CD4-positive, alpha-beta T cell treated with Interleukin-17A for 4 hours (primary cell): ENCODE data around the gene HFM1.
"Not testable (repeated sequence)": the region's sequence is repeated elsewhere in the genome, so short reads cannot be mapped to it uniquely, and the experiment has no call there.

Experiments used
- DNase-seq: peaks from one replicate; pipeline ENCODE4 v3.0.0-alpha.2; 2020; ENCODE audit warnings: mixed read lengths

HFM1 gene, protein sequence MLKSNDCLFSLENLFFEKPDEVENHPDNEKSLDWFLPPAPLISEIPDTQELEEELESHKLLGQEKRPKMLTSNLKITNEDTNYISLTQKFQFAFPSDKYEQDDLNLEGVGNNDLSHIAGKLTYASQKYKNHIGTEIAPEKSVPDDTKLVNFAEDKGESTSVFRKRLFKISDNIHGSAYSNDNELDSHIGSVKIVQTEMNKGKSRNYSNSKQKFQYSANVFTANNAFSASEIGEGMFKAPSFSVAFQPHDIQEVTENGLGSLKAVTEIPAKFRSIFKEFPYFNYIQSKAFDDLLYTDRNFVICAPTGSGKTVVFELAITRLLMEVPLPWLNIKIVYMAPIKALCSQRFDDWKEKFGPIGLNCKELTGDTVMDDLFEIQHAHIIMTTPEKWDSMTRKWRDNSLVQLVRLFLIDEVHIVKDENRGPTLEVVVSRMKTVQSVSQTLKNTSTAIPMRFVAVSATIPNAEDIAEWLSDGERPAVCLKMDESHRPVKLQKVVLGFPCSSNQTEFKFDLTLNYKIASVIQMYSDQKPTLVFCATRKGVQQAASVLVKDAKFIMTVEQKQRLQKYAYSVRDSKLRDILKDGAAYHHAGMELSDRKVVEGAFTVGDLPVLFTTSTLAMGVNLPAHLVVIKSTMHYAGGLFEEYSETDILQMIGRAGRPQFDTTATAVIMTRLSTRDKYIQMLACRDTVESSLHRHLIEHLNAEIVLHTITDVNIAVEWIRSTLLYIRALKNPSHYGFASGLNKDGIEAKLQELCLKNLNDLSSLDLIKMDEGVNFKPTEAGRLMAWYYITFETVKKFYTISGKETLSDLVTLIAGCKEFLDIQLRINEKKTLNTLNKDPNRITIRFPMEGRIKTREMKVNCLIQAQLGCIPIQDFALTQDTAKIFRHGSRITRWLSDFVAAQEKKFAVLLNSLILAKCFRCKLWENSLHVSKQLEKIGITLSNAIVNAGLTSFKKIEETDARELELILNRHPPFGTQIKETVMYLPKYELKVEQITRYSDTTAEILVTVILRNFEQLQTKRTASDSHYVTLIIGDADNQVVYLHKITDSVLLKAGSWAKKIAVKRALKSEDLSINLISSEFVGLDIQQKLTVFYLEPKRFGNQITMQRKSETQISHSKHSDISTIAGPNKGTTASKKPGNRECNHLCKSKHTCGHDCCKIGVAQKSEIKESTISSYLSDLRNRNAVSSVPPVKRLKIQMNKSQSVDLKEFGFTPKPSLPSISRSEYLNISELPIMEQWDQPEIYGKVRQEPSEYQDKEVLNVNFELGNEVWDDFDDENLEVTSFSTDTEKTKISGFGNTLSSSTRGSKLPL (N-terminal part only)

DNA sequence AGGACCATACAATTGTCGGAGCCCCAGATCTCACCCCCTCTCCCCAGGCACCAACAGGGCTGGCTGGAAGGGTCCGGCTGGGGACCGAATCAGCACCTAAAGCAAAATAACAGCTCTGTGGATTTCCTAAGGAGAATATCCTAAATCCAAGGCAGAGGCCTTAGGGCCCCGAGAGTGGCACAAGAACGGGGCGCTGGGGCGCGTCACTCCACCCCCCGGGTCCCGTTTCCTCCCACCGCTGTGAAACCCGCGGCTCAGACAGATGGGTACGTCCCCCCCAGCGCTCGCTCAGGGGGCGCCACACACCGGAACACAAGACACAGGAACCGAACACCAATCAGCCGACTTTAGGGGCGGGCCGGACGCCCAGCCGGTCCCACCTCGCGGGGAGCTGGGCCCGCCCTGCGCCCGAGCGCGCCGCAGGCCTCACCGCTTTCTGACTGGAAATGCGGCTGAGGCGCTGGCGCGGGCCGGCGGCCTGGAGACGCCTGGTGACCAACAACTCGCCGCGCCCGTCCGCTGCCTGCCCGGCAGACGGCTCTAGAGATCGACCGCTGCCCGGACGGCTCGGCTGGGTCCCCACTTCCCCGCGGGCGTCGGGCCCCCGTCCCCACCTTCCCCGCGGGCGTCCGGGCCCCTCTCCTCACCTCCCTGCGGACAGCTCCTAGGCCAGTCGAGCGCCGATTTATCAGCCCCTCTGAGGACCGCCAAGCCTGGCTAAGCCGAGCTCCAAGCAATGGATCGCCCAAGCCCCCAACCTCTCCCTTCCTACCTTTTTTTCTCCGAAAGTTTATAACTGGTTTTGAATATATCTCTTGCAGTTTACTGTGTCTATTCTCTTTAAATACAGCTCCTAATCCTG, at the start of gene HFM1:
Gene HFM1, minus strand, starts transcription at position 687 of the 862 bp plus-strand sequence. CDS start 3,755 bp downstream, outside the sequence.
- peak; percentile 39 for DNase-seq

DNA sequence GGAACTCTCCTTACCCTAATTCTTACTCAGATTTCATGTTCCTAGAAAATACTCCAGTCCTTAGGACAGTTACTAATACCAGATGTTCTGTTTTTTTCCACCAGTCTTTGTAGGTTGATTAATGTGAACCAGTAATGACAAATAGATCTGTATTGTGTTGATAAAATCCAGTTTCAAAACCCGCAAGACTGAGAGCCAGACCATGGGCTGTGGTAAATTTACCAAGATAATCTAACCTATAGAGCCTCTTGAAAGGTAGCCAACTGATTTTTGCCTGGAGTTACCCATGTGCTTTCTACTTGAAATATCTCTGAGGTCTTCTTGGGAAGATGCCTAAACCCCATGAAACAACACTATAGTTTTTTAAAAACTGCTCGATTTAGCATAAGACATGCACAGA, 49.5 kb upstream of the HFM1 start:
- DNase-seq, result no peak

DNA sequence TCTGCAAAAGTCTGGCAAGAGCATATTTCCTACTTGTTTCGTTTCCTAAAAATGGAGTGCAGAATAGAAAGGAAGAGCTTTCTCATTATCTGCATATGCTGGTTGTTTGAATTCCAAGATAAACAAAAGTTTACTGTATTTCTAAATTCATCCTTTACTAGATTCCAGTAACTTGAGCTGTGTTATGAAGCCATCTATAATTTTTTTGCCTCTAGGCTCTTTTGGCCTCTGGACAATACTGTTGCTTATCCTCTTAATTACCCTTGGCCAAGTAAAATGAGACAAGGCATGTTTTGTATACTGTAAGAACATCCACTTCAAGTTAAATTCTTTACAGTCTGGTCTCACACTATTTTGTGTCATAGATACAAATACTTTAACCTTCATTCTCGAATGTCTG, 45.6 kb upstream of the HFM1 start:
- DNase-seq, result no peak

DNA sequence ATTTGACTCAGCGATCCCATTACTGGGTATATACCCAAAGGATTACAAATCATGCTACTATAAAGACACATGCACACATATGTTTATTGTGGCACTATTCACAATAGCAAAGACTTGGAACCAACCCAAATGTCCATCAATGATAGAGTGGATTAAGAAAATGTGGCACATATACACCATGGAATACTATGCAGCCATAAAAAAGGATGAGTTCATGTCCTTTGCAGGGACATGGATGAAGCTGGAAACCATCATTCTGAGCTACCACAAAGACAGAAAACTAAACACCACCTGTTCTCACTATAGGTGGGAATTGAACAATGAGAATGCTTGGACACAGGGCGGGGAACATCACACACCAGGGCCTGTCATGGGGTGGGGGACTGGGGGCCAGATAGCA, 43.1 kb upstream of the HFM1 start:
- not testable (repeated sequence) for DNase-seq

DNA sequence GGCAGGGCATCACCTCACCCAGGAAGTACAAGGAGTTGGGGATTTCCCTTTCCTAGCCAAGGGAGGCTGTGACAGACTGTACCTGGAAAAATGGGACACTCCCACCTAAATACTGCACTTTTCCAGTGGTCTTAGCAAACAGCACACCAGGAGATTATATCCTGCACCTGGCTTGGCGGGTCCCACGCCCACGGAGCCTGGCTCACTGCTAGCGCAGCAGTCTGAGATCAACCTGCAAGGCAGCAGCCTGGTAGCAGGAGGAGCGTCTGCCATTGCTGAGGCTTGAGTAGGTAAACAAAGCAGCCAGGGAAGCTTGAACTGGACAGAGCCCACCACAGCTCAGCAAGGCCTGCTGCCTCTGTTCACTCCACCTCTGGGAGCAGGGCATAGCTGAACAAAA, 37.3 kb upstream of the HFM1 start:
- DNase-seq, result not testable (repeated sequence)

DNA sequence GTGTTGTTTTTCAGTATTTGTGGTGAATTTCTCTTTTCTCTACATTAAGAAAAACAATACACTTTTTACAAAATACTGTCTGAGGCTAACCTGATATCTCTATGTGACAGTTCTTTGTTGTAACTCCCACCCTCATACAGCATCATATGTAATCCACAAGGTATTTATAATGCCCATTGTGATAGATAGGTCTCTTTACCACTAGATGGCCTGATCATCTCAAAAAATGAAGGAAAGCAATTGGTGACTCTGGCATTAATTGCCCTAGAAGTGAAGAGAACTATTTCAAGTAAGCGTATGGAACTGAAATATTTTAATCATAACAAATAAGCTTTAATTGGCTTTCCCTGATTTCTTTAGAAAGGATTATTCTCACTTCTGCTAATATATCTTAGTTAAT, 36.2 kb upstream of the HFM1 start:
- no peak for DNase-seq

DNA sequence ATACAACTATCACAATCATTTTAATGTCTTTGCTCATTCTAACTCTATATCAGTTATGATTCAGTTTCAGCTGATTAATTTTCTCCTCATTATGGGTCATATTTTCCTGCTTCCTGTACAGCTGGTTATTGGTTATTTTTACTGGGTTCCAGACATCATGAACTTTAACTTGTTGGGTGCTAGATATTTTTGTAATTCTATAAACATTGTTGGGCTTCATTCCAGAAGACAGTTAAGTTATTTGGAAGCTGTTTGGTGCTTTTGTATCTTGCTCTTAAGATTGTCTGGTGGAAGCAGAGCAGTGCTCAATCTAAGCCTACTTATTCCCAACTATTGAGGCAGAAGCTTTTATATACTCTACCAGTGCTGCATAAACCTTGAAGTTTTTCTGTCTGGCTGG, 34.4 kb upstream of the HFM1 start:
- DNase-seq, result no peak

DNA sequence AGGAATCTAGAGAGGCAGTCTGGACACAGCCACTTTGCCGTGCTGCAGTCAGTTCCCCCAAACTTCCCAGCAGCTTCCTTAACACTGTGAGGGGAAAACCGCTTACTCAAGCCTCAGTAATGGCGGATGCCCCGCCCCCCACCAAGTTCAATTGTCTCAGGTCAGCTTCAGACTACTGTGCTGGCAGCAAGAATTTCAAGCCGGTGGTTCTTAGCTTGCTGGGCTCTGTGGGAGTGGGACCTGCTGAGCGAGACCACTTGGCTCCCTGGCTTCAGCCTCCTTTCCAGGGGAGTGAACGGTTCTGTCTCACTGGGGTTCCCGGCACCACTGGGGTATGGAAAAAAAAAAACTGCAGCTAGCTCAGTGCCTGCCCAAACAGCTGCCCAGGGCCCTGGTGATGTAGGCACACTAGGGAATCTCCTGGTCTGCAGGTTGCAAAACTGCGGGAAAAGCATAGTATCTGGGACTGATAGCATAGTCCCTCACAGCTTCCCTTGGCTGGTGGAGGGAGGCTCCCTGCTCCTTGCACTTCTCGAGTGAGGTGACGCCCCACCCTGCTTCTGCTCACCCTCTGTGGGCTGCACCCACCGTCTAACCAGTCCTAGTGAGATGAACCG, 23.7 kb upstream of the HFM1 start:
- no peak for DNase-seq

DNA sequence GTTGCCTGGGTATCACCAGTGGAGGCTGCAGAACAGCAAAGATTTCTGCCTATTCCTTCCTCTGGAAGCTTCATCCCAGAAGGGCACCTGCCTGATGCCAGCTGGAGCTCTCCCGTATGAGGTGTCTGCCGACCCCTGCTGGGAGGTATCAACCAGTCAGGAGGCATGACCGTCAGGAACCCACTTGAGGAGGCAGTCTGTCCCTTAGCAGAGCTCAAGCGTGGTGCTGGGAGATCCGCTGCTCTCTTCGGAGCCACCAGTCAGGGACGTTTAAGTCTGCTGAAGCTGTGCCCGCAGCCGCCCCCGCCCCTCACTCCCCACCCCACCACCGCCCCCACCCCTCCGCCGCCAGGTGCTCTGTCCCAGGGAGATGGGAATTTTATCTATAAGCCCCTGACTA, 23.1 kb upstream of the HFM1 start:
- DNase-seq, result no peak

DNA sequence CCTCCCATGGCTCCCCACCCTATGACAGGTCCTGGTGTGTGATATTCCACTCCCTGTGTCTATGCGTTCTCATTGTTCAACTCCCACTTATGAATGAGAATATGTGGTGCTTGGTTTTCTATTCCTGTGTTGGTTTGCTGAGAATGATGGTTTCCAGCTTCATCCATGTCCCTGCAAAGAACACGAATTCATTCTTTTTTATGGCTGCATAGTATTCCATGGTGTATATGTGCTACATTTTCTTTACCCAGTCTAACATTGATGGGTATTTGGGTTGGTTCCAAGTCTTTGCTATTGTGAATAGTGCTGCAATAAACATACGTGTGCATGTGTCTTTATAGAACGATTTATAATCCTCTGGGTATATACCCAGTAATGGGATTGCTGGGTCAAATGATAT, 17.9 kb upstream of the HFM1 start:
- DNase-seq, result not testable (repeated sequence)

DNA sequence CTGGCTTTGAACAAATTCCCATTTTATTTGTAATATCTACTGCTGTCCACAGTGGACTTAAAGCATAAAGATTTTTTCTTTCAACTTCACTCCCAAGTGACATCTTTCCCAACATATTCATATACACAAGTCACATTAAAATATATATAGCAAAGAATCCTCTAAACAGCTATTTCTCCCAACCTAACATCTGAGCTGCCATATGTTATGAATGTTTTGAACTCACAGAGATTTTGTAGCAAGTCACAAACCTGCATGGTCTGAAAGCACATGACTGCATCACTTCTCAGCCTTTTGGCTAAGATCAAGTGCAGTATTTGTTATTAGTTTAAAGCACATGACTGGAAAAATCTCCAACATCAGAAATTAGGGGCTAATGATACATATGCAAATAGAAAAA, 7.7 kb upstream of the HFM1 start:
- no peak for DNase-seq

DNA sequence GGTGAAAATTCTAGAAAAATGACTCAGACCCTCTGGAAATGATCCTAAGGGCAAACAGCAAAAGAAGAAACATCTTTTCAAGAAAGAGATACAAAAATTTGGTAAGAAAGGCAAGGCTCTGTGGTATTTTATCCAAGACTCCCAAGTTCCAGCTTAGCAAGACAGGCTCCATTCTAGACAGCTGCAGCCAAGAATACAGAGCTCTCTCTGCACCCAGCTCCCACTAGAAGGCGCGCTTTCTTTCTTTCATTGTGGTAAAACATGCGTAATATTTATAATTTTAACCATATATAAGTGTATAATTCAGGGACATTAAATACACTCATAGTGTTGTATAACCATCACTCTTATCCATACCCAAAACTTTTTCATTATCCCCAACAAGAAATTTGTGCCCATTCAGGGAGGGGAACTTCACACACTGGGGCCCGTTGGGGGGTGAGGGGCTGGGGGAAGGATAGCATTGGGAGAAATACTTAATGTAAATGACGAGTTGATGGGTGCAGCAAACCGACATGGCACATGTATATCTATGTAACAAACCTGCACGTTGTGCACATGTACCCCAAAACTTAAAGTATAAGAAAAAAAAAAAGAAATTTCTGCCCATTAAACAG, 2.2 kb upstream of the HFM1 start:
- no peak for DNase-seq

DNA sequence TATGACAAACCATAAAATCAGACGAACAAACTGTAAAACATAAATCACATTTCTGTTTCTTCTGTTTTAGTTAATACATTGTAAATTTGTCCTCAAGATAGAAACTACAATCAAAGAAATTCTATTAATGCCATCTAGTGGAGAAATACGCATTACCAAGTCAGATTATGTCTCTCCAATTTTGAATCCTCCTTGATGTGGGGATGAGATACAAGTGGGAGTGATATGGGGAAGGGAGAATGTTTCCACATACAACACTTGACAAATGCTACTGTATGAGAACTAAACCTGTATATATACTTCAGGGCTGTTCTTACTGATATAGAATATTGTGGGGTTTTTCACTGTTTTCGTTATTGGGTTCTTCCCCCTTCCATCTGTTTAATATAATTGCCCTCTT, 2.6 kb downstream of the HFM1 start:
- DNase-seq, result no peak

DNA sequence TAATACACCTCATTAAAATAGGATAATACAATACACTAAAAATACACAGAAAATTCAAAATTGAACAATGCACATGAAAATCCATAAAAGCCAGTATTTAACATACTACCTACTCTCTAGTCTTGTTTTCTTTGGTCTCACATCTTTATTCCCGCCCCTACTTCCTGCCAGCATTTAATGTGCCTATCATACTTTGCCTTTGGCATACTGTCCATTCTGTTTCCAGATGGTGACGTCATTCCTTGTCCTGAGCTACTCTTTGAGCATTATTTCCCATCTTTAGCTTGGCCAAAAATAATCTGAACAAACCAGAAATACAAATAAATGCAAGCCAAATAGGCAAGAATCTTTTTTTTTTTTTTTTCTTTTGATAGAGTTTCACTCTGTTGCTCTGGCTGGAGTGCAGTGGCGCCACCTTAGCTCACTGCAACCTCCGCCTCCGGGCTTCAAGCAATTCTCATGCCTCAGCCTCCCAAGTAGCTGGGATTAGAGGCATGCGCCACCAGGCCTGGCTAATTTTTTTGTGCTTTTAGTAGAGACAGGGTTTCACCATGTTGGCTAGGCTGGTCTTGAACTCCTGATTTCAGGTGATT, 4.4 kb downstream of the HFM1 start:
- DNase-seq, result no peak

DNA sequence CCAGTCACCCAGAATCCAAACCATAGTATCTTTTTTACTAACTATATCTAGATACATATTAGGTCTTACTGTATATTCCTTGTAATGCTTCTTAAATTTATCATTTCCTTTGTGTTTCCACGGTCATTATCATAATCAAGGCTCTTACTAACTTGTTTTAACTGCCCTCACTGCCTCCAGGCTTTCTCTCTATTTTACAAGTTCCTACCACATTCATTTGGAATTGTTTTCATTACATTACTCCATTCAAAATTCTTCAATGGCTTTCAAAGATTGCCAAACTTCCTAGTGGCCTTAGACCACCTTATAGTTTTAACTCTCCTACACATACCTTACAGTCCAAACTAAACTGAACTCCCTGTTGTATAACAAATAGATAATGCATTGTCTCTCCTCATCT, 6.3 kb downstream of the HFM1 start:
- no peak for DNase-seq

DNA sequence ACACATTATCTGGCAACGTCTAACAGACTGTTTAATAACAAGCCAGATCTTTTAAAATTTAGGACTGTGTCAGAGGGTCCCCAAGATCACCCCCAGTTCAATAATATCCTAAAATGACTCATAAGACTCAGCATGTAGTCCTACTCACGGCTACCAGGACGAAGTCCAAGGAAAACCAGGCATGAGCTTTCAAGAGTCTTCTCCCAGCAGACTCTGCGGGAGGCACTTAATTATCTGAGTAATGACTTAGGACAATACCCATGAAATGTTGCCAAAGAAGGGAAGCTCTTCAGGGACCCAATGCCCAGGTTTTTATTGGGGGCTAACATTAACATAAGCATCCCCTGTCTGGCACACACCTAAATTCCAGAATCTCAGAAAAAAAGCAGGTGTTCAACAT, 7.0 kb downstream of the HFM1 start:
- no peak for DNase-seq

DNA sequence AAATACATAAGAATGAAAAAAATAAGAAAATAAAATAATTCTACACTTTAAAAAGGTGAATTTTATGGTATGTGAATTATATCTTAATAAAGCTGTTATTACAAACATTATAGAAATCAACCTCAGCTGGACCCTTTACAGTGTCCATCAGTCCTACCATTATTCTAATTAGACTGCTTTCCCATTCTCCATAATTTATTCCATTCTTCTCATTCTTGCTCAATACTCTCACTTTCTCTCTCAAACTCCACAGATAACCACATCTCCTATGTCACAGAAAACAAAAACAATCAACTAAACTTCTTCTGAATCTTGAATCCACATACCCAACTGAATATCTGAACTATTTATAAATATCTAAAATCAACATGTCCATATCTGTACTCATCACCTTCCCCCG, 11.6 kb downstream of the HFM1 start:
- no peak for DNase-seq

DNA sequence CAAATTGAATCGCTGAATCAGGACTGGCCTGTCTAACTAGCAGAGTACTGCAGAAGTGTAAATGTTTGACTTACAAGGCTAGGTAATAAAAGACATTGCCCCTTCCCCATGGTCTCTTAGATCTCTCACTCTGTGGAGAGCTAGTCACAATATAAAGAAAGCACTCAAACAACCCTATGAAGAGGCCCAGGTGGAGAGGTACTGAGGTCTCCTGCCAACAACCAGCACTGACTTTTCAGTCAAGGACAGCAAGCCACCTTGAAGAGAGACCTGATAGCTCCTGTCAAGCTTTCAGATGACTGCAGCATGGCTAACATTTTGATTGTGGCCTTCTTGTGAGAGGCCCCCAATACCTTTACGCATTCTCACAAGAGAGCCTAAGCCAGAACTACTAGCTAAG, 18.5 kb downstream of the HFM1 start:
- DNase-seq, result no peak

DNA sequence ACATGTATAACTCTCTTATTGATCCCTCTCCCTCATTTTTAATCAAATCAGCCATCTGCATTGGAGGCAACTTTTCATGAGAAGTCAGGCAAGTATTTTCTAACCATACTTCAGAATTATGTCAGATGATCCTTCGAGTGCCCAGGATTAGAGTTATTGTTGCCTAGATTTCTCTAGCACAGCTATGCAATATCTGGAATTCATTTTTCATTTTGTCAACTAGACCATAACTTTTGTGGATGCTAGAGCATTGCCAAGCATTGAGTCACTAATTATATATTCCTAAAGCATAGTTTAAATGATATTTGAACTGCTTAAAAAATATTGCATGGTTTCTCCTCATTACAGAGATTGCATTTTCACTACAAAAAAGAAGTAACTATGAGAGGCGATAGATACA, 21.2 kb downstream of the HFM1 start:
- no peak for DNase-seq

DNA sequence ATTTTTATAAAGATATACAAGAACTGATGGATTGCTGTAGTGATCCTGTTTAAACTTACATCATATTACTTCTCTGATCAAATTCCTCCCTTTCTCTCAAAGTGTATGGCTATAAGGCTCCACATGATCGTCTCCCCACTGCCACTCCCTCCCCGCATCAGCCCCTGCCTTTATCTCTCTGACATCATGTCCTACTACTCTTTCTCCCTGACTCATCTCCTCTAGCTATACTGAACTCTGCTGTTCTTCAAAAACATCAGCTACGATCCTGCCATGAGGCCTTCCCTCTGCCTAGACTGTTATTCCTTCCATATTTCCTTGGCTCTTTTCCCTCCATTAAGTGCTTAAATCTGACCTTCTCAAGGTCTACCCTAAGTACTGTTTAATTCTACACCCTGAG, 22.8 kb downstream of the HFM1 start:
- no peak for DNase-seq

DNA sequence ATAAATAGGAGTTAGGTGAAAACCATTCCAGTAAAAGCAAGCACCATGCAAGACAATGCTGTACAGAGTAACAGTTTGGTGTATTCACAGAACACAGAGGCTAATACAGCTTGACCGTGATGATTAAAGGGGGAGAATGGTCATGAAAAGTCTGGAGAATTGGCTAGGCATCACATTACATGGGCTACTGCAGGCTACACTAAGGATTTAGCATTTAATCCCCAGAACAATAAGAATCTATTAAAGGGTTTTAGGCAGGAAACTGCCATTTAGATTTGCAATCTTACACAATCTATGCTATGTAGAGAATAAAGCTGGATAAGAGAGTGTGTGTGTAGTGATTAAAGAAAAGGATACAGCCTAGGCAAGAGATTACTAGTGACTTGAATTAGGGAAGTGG, 30.6 kb downstream of the HFM1 start:
- DNase-seq, result no peak
